Right atrium auricular region (tissue), 2 donors: Measurements from ENCODE around the gene RNF227. TPM values are rescaled to one million over a fixed set of nuclear protein-coding genes. Genes with fewer than 3 reads are reported as not detected.
"Not testable (repeated sequence)": the region's sequence is repeated elsewhere in the genome, so short reads cannot be mapped to it uniquely, and the experiment has no call there.

Experiments used
- DNase-seq: peaks from one replicate; pipeline ENCODE4 v3.0.0-alpha.2; 2019; ENCODE audit warnings: low spot score
- H3K27ac ChIP-seq, 2 donors: fragments of 200-600 bp; sonication (generic); 1 replicate in 1 of 2; 2 replicates in 1 of 2; pipeline ENCODE4 v1.5.1; 2016 to 2019
- H3K27me3 ChIP-seq, 2 donors: fragments of 200-600 bp; sonication (generic); one replicate each; pipeline versions ENCODE4 v1.5.1 to v1.6.0; 2017 to 2019
- H3K36me3 ChIP-seq: fragments of 200-600 bp; sonication (generic); one replicate; pipeline ENCODE4 v1.5.1; 2016
- H3K4me1 ChIP-seq, 2 donors: fragments of 200-600 bp; sonication (generic); one replicate each; pipeline versions ENCODE4 v1.5.1 to v1.6.0; 2017 to 2019
- H3K4me3 ChIP-seq, 2 donors: fragments of 200-600 bp; sonication (generic); 1 replicate in 1 of 2; 2 replicates in 1 of 2; pipeline ENCODE4 v1.5.1; 2017 to 2019; ENCODE audit warnings: mild to moderate bottlenecking in 1 of 2, moderate library complexity in 1 of 2
- H3K9me3 ChIP-seq, 2 donors: fragments of 200-600 bp; sonication (generic); one replicate each; pipeline ENCODE4 v1.5.1; 2019
- CTCF ChIP-seq, 2 donors: fragments of 200-600 bp; sonication (generic); IDR thresholded peaks; one replicate each; pipeline ENCODE4 v1.5.1; 2019; ENCODE audit warnings: antibody characterized with exemption in 2 of 2
- total RNA-seq, 2 donors: library from RNA; depleted of rRNA; stranded (reverse); fragments of >200 nt; gene quantifications; one replicate each; pipeline ENCODE4 v1.1.0, GENCODE V29; 2016

RNF227 gene
- 1 to 10 TPM; 1.6 to 5.8 TPM for total RNA-seq

- DNase-seq = peak; percentile 92
- Histone ChIP-seq H3K9me3 (no peaks in the 10 kb centered on the region), H3K4me3 (peak within 1 kb of the TSS; percentile 51 to 59), H3K4me1 (peaks cover 0 to 20% of the 10 kb centered on the region in 2 donors), H3K27ac (peak within 1 kb of the TSS; percentile 84 to 90), H3K27me3 (no peaks in the 10 kb centered on the region), H3K36me3 (peaks cover 10% of the 10 kb centered on the region)
- TF ChIP-seq CTCF (IDR thresholded peaks at IDR 0.05) = peak in 1 of 2 donors; percentile 14
Measured at GRCh38 chr17:7915611-7916384, at the start of gene RNF227. Gene RNF227, minus strand, starts transcription at chr17:7916289. Its CDS starts 94 bp downstream, at chr17:7916195.

GRCh38 chr17:7961421-7961820 lies 45.3 kb upstream of the RNF227 start:
- Histone ChIP-seq H3K27ac (no peak overlapping the region), H3K4me1 (peaks cover 0 to 3% of the 10 kb centered on the region in 2 donors), H3K36me3 (no peaks in the 10 kb centered on the region), H3K27me3 (no peaks in the 10 kb centered on the region), H3K9me3 (no peaks in the 10 kb centered on the region), H3K4me3 (no peak overlapping the region)
- no peak for TF ChIP-seq CTCF (IDR thresholded peaks at IDR 0.05)
- no peak for DNase-seq

- Histone ChIP-seq H3K27me3 (no peaks in the 10 kb centered on the region), H3K4me3 (no peak overlapping the region)
- TF ChIP-seq CTCF (IDR thresholded peaks at IDR 0.05) = no peak
Measured at GRCh38 chr17:7959503-7960253, 43.6 kb upstream of the RNF227 start.

GRCh38 chr17:7956228-7956965 lies 40.3 kb upstream of the RNF227 start:
- peaks cover 0 to 16% of the 10 kb centered on the region in 2 donors for H3K4me1 ChIP-seq
- no peaks in the 10 kb centered on the region for H3K9me3 ChIP-seq
- no peak for DNase-seq
- H3K27ac ChIP-seq = peak overlapping the region; percentile 21 to 61
- no peak overlapping the region for H3K4me3 ChIP-seq
- no peaks in the 10 kb centered on the region for H3K36me3 ChIP-seq
- TF ChIP-seq CTCF (IDR thresholded peaks at IDR 0.05) = no peak
- no peaks in the 10 kb centered on the region for H3K27me3 ChIP-seq

More at GRCh38 chr17:7959503-7960253, 43.6 kb upstream of the RNF227 start:
- H3K27ac ChIP-seq = no peak overlapping the region
- no peaks in the 10 kb centered on the region for H3K36me3 ChIP-seq
- no peak for DNase-seq
- no peaks in the 10 kb centered on the region for H3K9me3 ChIP-seq
- peaks cover 0 to 16% of the 10 kb centered on the region in 2 donors for H3K4me1 ChIP-seq

GRCh38 chr17:7955414-7956227 lies 39.5 kb upstream of the RNF227 start:
- no peak for DNase-seq
- no peaks in the 10 kb centered on the region for H3K9me3 ChIP-seq

GRCh38 chr17:7953266-7953665 lies 37.2 kb upstream of the RNF227 start:
- H3K4me3 ChIP-seq, DNase-seq, H3K27ac ChIP-seq, H3K27me3 ChIP-seq, H3K36me3 ChIP-seq, H3K9me3 ChIP-seq: not testable (repeated sequence)
- H3K4me1 ChIP-seq = peaks cover 0 to 16% of the 10 kb centered on the region in 2 donors

More at GRCh38 chr17:7955414-7956227, 39.5 kb upstream of the RNF227 start:
- Histone ChIP-seq H3K36me3 (no peaks in the 10 kb centered on the region), H3K27me3 (no peaks in the 10 kb centered on the region), H3K4me3 (no peak overlapping the region), H3K4me1 (peaks cover 0 to 16% of the 10 kb centered on the region in 2 donors), H3K27ac (peak overlapping the region; percentile 21 to 61)
- TF ChIP-seq CTCF (IDR thresholded peaks at IDR 0.05) = no peak
